Suppressor macrophage treated with lipopolysaccharide for 1 hour (primary cell): ENCODE data around the gene TRIM40.
"Not testable (repeated sequence)": the region's sequence is repeated elsewhere in the genome, so short reads cannot be mapped to it uniquely, and the experiment has no call there.

ENCODE experiments used
- DNase-seq, 3 donors: peaks; one replicate each; pipeline ENCODE4 v3.0.0-alpha.2; 2020 to 2022

TRIM40 gene

GRCh38 chr6:30113841-30114240 is 22.1 kb upstream of the TRIM40 start:
- DNase-seq, result no peak

GRCh38 chr6:30116724-30117123 is 19.2 kb upstream of the TRIM40 start:
- no peak for DNase-seq

GRCh38 chr6:30118691-30119090 is 17.2 kb upstream of the TRIM40 start:
- not testable (repeated sequence) for DNase-seq

GRCh38 chr6:30121446-30122366 is 14.2 kb upstream of the TRIM40 start:
- DNase-seq, result no peak

- DNase-seq, result peak in 1 of 3 donors; percentile 42
These were observed 13.4 kb upstream of the TRIM40 start for GRCh38 chr6:30122515-30122914.

GRCh38 chr6:30127238-30128093 is 8.5 kb upstream of the TRIM40 start:
- DNase-seq, result no peak

GRCh38 chr6:30129265-30130178 is 6.4 kb upstream of the TRIM40 start:
- DNase-seq, result peak in 1 of 3 donors; percentile 55

GRCh38 chr6:30130179-30130679 is 5.7 kb upstream of the TRIM40 start:
- no peak for DNase-seq

GRCh38 chr6:30130887-30131862 is 4.8 kb upstream of the TRIM40 start:
- peak; percentile 85 to 93 (median 89) for DNase-seq

GRCh38 chr6:30131947-30132497 is 3.9 kb upstream of the TRIM40 start:
- no peak for DNase-seq

GRCh38 chr6:30135147-30135546 is 793 bp upstream of the TRIM40 start:
- DNase-seq, result no peak

GRCh38 chr6:30136570-30137286 is 788 bp downstream of the TRIM40 start:
- no peak for DNase-seq

- DNase-seq, result not testable (repeated sequence)
These were observed 4.3 kb downstream of the TRIM40 start for GRCh38 chr6:30140240-30140639.

GRCh38 chr6:30142665-30143064 is 6.7 kb downstream of the TRIM40 start:
- DNase-seq, result no peak

- DNase-seq, result no peak
These were observed 7.8 kb downstream of the TRIM40 start for GRCh38 chr6:30143780-30144179.

GRCh38 chr6:30144811-30145210 is 8.9 kb downstream of the TRIM40 start:
- peak; percentile 22 to 61 (median 43) for DNase-seq

GRCh38 chr6:30145818-30146217 is 9.9 kb downstream of the TRIM40 start:
- no peak for DNase-seq

GRCh38 chr6:30147096-30147495 is 11.2 kb downstream of the TRIM40 start:
- DNase-seq, result no peak

GRCh38 chr6:30149234-30149633 is 13.3 kb downstream of the TRIM40 start:
- no peak for DNase-seq
